ENCODE measurements around the gene RETREG3. TPM values are rescaled to one million over a fixed set of nuclear protein-coding genes. Genes with fewer than 3 reads are reported as not detected.

The RETREG3 gene
- total RNA-seq, 1 donor from 2014 or later = 61.8 TPM

DNA sequence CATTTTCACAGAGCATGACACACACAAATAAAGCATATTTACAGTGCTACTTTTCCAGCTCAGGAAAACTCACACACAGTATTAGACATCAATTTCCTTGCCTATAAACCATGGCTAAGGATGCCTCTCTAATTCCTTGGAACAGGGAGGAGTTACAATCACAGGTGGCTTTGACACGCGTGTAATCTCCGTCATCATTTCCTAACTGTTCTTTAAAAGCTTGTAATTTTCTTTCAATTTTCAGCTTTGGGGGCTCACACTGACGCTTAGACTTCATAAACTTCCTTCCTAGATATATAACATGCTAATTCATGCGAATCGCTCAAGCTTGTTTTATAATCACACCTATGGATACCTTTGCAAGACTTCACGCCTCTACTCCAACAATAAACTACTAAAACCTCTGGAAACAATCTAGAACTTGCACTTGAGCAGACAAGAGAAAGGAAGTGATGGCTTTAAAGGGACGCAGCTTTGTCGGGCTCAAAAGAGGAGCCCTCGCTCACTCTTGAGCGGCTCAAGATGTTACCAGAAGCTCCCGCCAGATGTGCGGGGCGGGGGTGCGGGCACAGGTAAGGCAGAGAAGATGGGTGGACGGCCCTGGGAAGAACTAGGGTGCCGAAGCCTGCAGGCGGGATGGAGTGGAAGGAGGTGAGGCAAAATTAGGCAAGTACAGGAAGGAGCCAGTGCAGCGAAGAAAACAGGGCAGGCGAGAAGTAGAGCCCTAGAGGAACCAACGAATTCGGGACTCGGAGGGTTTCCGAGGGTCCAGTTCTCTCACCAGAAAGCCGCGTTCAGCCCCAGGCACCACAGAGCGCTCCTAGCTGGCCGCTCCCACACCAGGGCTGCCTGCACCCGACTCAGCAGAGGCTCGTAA lies 631 bp downstream of the RETREG3 start:
- Mint-ChIP-seq H3K27me3 (ENCODE audit: low read depth) (no peaks in the 10 kb centered on the region), H3K36me3 (ENCODE audit: low read depth) (peaks cover 9% of the 10 kb centered on the region), H3K27ac (ENCODE audit: unreplicated experiment) (peak overlapping the region; percentile 98), H3K4me1 (ENCODE audit: low read depth) (peaks cover 33% of the 10 kb centered on the region), H3K9me3 (ENCODE audit: low read depth) (no peaks in the 10 kb centered on the region), H3K4me3 (ENCODE audit: unreplicated experiment) (peak overlapping the region; percentile 99)
- DNase-seq (ENCODE audit: low spot score) = no peak
- TF ChIP-seq, protein P1, sequence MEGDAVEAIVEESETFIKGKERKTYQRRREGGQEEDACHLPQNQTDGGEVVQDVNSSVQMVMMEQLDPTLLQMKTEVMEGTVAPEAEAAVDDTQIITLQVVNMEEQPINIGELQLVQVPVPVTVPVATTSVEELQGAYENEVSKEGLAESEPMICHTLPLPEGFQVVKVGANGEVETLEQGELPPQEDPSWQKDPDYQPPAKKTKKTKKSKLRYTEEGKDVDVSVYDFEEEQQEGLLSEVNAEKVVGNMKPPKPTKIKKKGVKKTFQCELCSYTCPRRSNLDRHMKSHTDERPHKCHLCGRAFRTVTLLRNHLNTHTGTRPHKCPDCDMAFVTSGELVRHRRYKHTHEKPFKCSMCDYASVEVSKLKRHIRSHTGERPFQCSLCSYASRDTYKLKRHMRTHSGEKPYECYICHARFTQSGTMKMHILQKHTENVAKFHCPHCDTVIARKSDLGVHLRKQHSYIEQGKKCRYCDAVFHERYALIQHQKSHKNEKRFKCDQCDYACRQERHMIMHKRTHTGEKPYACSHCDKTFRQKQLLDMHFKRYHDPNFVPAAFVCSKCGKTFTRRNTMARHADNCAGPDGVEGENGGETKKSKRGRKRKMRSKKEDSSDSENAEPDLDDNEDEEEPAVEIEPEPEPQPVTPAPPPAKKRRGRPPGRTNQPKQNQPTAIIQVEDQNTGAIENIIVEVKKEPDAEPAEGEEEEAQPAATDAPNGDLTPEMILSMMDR (IDR thresholded peaks at IDR 0.05) = no peak

DNA sequence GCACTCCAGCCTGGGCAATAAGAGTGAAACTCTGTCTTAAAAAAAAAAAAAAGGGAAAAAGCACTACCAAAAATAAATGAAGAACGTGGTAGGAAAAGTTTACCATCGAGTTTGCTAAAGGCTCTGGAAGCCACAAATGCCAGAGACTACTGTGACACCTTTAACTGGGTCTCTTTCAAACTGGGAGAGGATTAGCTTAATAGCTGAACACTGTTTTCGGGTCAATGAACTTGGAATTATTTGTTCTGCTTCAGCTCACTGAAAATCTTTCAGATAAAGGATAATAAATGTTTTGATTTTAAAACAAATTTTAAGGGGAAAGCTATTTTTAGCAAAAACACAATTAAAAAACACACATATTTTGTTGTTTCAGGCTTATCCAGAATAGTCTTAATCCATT lies 1.4 kb downstream of the RETREG3 start:
- H3K36me3 Mint-ChIP-seq (ENCODE audit: low read depth) = peaks cover 5% of the 10 kb centered on the region
- peak overlapping the region; percentile 99 for H3K4me3 Mint-ChIP-seq (ENCODE audit: unreplicated experiment)
- TF ChIP-seq, protein P1 (IDR thresholded peaks at IDR 0.05) = no peak
- H3K27ac Mint-ChIP-seq (ENCODE audit: unreplicated experiment) = peak overlapping the region; percentile 34
- no peaks in the 10 kb centered on the region for H3K9me3 Mint-ChIP-seq (ENCODE audit: low read depth)
- H3K27me3 Mint-ChIP-seq (ENCODE audit: low read depth) = no peaks in the 10 kb centered on the region
- no peak for DNase-seq (ENCODE audit: low spot score)
- peaks cover 33% of the 10 kb centered on the region for H3K4me1 Mint-ChIP-seq (ENCODE audit: low read depth)

DNA sequence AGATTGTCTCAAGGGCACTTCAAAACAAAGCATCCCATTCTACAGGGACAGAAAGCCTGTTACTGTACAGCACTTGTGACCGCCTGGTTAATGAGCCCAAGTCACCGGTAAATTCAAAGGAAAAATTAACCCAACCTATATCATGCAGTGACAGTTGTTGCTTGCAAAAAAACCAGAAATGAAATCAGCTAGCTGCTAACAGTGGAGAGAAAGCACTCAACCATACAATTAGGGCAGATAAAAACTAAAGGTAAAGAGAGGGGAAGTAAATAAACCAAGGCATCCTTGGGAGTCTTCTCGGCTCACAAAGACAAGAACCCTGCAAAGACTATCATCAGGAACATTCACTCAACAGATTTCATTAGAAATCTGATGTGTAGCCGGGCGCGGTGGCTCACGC lies 5.9 kb downstream of the RETREG3 start:
- H3K36me3 Mint-ChIP-seq (ENCODE audit: low read depth) = no peaks in the 10 kb centered on the region
- TF ChIP-seq, protein P1 (IDR thresholded peaks at IDR 0.05) = no peak
- H3K4me3 Mint-ChIP-seq (ENCODE audit: unreplicated experiment) = no peak overlapping the region
- no peak overlapping the region for H3K27ac Mint-ChIP-seq (ENCODE audit: unreplicated experiment)
- H3K4me1 Mint-ChIP-seq (ENCODE audit: low read depth) = peaks cover 34% of the 10 kb centered on the region
- no peaks in the 10 kb centered on the region for H3K27me3 Mint-ChIP-seq (ENCODE audit: low read depth)
- no peaks in the 10 kb centered on the region for H3K9me3 Mint-ChIP-seq (ENCODE audit: low read depth)
- DNase-seq (ENCODE audit: low spot score) = no peak

DNA sequence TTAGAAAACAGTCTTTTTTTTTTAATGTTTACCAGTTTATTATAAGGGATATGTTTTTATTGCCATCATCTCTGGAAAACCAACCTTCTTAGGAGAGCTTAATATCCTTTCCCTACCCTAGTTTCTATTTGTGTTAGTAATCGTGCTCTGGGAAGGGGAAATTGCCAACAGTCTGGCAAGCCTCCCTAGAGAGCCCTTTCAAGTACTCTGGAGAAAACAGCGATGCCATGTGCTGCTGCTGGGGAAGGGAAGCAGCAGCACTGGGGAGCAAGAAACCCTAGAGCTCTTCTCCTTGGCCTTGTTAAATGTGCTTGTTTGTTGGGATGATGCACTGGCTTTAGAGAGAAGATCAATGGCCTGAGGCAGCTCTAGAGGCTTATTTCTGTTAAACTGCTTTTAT lies 10.3 kb downstream of the RETREG3 start:
- no peak for DNase-seq (ENCODE audit: low spot score)
- no peak overlapping the region for H3K4me3 Mint-ChIP-seq (ENCODE audit: unreplicated experiment)
- H3K27ac Mint-ChIP-seq (ENCODE audit: unreplicated experiment) = peak overlapping the region; percentile 22
- peaks cover 9% of the 10 kb centered on the region for H3K4me1 Mint-ChIP-seq (ENCODE audit: low read depth)
- no peaks in the 10 kb centered on the region for H3K9me3 Mint-ChIP-seq (ENCODE audit: low read depth)
- H3K27me3 Mint-ChIP-seq (ENCODE audit: low read depth) = no peaks in the 10 kb centered on the region
- peaks cover 2% of the 10 kb centered on the region for H3K36me3 Mint-ChIP-seq (ENCODE audit: low read depth)
- TF ChIP-seq, protein P1 (IDR thresholded peaks at IDR 0.05) = no peak

DNA sequence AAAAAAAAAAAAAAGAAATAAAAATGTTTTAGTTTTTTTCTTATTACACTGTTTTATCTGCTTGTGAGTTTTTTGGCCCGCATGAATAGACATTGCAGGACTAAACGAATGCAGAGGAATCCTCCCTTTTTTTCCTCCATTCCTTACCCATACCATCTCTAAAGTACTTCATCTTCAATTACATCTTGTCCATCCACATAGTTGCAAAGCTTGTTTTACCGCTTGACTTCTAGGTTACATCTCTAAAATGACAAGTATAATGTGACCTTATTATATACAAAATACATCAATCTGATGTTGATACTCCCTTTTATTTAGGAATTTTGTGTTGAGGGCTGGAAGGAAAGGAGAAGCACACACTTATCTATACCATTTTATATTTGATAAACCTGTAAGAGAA lies 12.8 kb downstream of the RETREG3 start:
- Mint-ChIP-seq H3K4me3 (ENCODE audit: unreplicated experiment) (no peak overlapping the region), H3K9me3 (ENCODE audit: low read depth) (no peaks in the 10 kb centered on the region)

More for the DNA sequence above, 12.8 kb downstream of the RETREG3 start:
- no peak overlapping the region for H3K27ac Mint-ChIP-seq (ENCODE audit: unreplicated experiment)
- no peak for DNase-seq (ENCODE audit: low spot score)
- peaks cover 9% of the 10 kb centered on the region for H3K4me1 Mint-ChIP-seq (ENCODE audit: low read depth)
- no peaks in the 10 kb centered on the region for H3K27me3 Mint-ChIP-seq (ENCODE audit: low read depth)
- H3K36me3 Mint-ChIP-seq (ENCODE audit: low read depth) = peaks cover 4% of the 10 kb centered on the region
- TF ChIP-seq, protein P1 (IDR thresholded peaks at IDR 0.05) = no peak

All from chondrocyte (in vitro differentiated cells).